Immature natural killer cell (primary cell): ENCODE measurements around the gene DAB2. TPM values are rescaled to one million over a fixed set of nuclear protein-coding genes. Genes with fewer than 3 reads are reported as not detected.

Experiments
- DNase-seq, 3 donors: peaks; one replicate each; pipeline ENCODE4 v3.0.0; 2022; ENCODE audit warnings: mixed read lengths in 1 of 3
- H3K27ac Mint-ChIP-seq, 6 donors: one replicate each; pipeline ENCODE4 v1.8.0; 2020; ENCODE audit warnings: mixed read lengths in 6 of 6, mild to moderate bottlenecking in 5 of 6, inconsistent platforms in 4 of 6, moderate library complexity in 3 of 6
- H3K27me3 Mint-ChIP-seq, 3 donors: one replicate each; pipeline ENCODE4 v1.8.0; 2020 to 2021; ENCODE audit warnings: low read depth in 3 of 3, mild to moderate bottlenecking in 3 of 3, mixed read lengths in 3 of 3, moderate library complexity in 3 of 3, inconsistent platforms in 1 of 3
- H3K36me3 Mint-ChIP-seq, 3 donors: one replicate each; pipeline ENCODE4 v1.8.0; 2020; ENCODE audit warnings: mixed read lengths in 3 of 3, inconsistent platforms in 2 of 3, mild to moderate bottlenecking in 2 of 3
- H3K4me1 Mint-ChIP-seq, 2 donors: one replicate each; pipeline ENCODE4 v1.8.0; 2020; ENCODE audit warnings: inconsistent platforms in 2 of 2, mild to moderate bottlenecking in 2 of 2, mixed read lengths in 2 of 2, moderate library complexity in 1 of 2
- H3K4me3 Mint-ChIP-seq, 5 donors: one replicate each; pipeline ENCODE4 v1.8.0; 2020; ENCODE audit warnings: mild to moderate bottlenecking in 5 of 5, mixed read lengths in 5 of 5, inconsistent platforms in 3 of 5, moderate library complexity in 3 of 5
- H3K9me3 Mint-ChIP-seq, 6 donors: one replicate each; pipeline ENCODE4 v1.8.0; 2020; ENCODE audit warnings: mild to moderate bottlenecking in 6 of 6, mixed read lengths in 6 of 6, inconsistent platforms in 4 of 6, moderate library complexity in 3 of 6
- polyA plus RNA-seq, 3 donors: library from polyadenylated mRNA; unstranded; fragments of 300-500 nt; fragmentation: Illumina TruSeq; gene quantifications; one replicate each; pipeline ENCODE4 v1.2.3, GENCODE V29; 2021

DAB2 gene
- polyA plus RNA-seq: 10 to 100 TPM; 17.3 to 45.0 (median 20.0) TPM

DNA sequence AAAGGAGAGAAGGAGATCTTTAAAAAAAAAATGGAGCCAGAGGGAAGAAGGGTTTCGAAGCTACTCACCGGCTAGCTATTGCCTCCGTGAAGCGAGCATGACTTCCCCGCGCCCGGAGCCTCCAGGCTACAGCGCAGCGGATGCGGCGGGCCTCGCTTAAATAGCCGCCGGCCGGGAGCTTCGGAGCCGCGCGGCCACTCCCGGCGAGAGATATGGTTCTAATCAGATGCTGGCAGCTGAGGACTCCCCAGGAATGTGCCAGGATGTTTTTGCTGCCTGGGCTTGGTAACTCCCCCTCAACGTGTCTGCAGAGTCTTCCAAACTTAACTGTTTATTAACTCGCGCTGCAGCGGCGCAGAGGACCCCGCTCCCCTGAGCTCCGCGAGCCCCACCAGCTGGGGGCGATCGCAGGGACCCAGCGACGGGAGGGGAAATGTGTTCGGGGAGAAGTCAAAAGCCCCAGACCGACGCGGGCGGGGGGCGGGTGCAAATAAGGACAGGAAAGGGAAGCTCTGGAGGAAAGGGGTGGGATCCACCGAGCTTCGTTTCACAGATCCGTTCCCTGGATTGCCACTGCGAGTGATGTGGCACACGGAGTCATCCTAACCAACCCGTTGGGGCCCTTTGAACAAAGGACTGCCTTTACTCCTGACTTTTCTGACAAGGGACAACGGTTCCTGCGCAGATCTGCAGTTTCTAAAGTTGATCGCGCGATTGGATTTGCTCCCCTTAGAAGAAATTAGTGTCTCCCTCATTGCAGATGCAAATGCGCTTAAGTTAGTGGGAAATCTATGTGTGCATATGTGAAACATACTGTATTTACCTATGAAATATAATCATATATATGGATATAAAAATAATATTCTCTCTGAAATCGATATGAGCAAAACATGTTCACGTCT is at the start of gene DAB2:
Gene DAB2, minus strand, starts transcription at position 245 of the 902 bp plus-strand sequence. CDS start 30,660 bp downstream, outside the sequence.
- Mint-ChIP-seq H3K4me3 (peak within 1 kb of the TSS; percentile 93 to 97 (median 96)), H3K27me3 (peaks cover 0 to 7% (median 5%) of the 10 kb centered on the region in 3 donors), H3K9me3 (no peaks in the 10 kb centered on the region), H3K27ac (peak within 1 kb of the TSS; percentile 60 to 93 (median 88)), H3K4me1 (peaks cover 56 to 63% of the 10 kb centered on the region in 2 donors), H3K36me3 (no peaks in the 10 kb centered on the region)
- peak; percentile 67 to 76 (median 70) for DNase-seq

DNA sequence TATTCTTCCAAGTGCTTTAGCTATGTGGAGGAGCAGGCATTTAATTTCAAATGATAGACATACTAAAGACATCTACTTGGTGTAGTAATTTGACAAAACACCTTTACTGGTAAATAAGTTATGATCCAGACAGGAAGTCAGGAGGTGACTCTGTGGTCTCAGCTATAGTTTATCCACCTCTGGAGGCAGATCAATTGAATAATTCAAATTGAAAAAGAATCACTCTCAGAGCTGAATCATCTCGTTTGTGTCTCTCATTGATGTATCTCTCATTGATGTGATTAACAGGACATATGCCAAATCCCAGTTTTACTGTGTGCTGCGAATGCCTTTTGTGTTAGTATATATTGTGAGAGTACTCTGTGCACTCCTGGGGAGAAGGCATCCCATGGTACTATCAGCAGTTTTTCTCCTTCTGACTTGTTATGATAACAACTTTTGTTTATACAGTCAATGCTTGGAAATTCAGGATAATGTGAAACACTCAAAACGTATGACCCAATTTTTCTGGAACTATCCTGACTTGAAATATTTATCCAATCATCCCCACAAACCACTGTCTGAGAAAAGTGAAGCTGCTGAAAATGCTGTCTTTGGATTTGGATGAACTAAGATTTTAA is 48.5 kb upstream of the DAB2 start:
- Mint-ChIP-seq H3K4me1 (peaks cover 2 to 3% of the 10 kb centered on the region in 2 donors), H3K36me3 (no peaks in the 10 kb centered on the region), H3K27me3 (peaks cover 0 to 5% (median 0%) of the 10 kb centered on the region in 3 donors), H3K4me3 (no peak overlapping the region), H3K9me3 (no peaks in the 10 kb centered on the region), H3K27ac (no peak overlapping the region)
- DNase-seq: no peak

DNA sequence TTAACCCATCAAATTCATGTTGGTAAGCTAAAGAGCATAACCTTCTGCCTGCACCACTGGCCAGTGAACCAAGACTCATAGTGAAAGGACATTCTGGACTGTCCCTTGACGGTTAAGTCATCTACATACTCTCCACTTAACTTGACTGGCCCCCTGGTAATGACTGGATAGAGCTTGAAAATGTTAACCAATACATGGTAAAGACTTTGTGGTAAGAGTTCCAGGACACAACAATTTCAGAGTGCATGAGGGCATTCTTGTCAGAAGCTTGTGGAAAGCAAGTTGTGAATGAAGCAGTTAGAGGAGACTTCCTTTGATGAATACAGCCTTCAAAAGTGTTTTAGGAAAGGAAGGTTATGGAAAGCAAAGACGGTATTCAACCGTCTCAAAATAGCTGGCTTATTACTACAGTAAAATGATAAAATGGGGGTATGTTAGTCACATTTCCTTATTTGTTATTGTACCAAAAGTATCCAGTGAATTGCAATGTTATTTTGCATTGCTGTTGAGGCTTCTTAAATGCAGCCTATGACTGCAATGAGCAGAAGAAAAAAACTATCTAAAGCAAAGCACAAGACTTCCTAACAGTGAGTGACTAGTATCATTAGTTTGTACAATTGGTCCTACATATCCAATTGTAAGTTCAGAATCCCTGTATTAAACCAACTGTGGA is 47.2 kb upstream of the DAB2 start:
- Mint-ChIP-seq H3K36me3 (no peaks in the 10 kb centered on the region), H3K27ac (no peak overlapping the region), H3K4me3 (no peak overlapping the region), H3K4me1 (peaks cover 6 to 10% of the 10 kb centered on the region in 2 donors), H3K27me3 (peaks cover 0 to 3% (median 0%) of the 10 kb centered on the region in 3 donors), H3K9me3 (no peaks in the 10 kb centered on the region)
- no peak for DNase-seq

GRCh38 chr5:39470811-39471210 is 46.0 kb upstream of the DAB2 start:
- H3K4me1 Mint-ChIP-seq: peaks cover 13 to 22% of the 10 kb centered on the region in 2 donors
- H3K27me3 Mint-ChIP-seq: peaks cover 0 to 3% (median 0%) of the 10 kb centered on the region in 3 donors
- no peak overlapping the region for H3K4me3 Mint-ChIP-seq
- H3K9me3 Mint-ChIP-seq: no peaks in the 10 kb centered on the region
- DNase-seq: no peak
- no peak overlapping the region for H3K27ac Mint-ChIP-seq
- no peaks in the 10 kb centered on the region for H3K36me3 Mint-ChIP-seq

- peaks cover 13 to 23% of the 10 kb centered on the region in 2 donors for H3K4me1 Mint-ChIP-seq
- H3K4me3 Mint-ChIP-seq: no peak overlapping the region
- DNase-seq: no peak
- no peaks in the 10 kb centered on the region for H3K36me3 Mint-ChIP-seq
- H3K9me3 Mint-ChIP-seq: no peaks in the 10 kb centered on the region
- no peak overlapping the region for H3K27ac Mint-ChIP-seq
- peaks cover 0 to 2% (median 0%) of the 10 kb centered on the region in 3 donors for H3K27me3 Mint-ChIP-seq
These were observed 45.1 kb upstream of the DAB2 start for GRCh38 chr5:39469777-39470415.

DNA sequence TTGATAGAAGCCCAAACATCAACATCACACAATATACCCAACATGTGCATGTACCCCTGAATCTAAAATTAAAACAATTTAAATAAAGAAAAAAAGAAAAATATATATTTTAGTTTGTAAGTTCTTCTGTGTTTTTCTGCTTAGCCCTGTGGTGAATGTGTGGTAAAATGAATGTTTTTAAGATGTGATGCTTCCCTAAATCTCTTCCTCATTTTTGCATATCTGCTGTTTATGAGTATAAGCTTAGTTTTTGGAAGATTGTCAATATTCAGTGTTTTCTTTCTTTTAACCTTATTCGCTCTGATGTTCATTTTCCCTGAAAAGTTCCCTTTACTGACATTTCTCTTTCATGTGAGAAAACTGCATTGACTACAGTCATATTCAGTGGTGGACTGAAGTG is 44.4 kb upstream of the DAB2 start:
- no peak overlapping the region for H3K27ac Mint-ChIP-seq
- H3K27me3 Mint-ChIP-seq: peaks cover 0 to 3% (median 2%) of the 10 kb centered on the region in 3 donors
- no peaks in the 10 kb centered on the region for H3K36me3 Mint-ChIP-seq
- H3K4me1 Mint-ChIP-seq: peaks cover 17 to 23% of the 10 kb centered on the region in 2 donors
- H3K4me3 Mint-ChIP-seq: no peak overlapping the region
- DNase-seq: no peak
- no peaks in the 10 kb centered on the region for H3K9me3 Mint-ChIP-seq

- no peak overlapping the region for H3K4me3 Mint-ChIP-seq
- no peak for DNase-seq
- no peaks in the 10 kb centered on the region for H3K36me3 Mint-ChIP-seq
- no peaks in the 10 kb centered on the region for H3K9me3 Mint-ChIP-seq
- H3K27ac Mint-ChIP-seq: peak overlapping the region in 3 of 6 donors; percentile 2 to 23 (median 4)
- H3K4me1 Mint-ChIP-seq: peaks cover 35 to 41% of the 10 kb centered on the region in 2 donors
- peaks cover 0 to 3% (median 2%) of the 10 kb centered on the region in 3 donors for H3K27me3 Mint-ChIP-seq
These were observed 42.1 kb upstream of the DAB2 start for GRCh38 chr5:39466846-39467245.

- H3K4me1 Mint-ChIP-seq: peaks cover 43 to 51% of the 10 kb centered on the region in 2 donors
- H3K36me3 Mint-ChIP-seq: no peaks in the 10 kb centered on the region
- H3K27me3 Mint-ChIP-seq: peaks cover 0 to 3% (median 2%) of the 10 kb centered on the region in 3 donors
- no peak overlapping the region for H3K27ac Mint-ChIP-seq
- no peak overlapping the region for H3K4me3 Mint-ChIP-seq
- no peaks in the 10 kb centered on the region for H3K9me3 Mint-ChIP-seq
- no peak for DNase-seq
These were observed 41.1 kb upstream of the DAB2 start for GRCh38 chr5:39465843-39466242.

DNA sequence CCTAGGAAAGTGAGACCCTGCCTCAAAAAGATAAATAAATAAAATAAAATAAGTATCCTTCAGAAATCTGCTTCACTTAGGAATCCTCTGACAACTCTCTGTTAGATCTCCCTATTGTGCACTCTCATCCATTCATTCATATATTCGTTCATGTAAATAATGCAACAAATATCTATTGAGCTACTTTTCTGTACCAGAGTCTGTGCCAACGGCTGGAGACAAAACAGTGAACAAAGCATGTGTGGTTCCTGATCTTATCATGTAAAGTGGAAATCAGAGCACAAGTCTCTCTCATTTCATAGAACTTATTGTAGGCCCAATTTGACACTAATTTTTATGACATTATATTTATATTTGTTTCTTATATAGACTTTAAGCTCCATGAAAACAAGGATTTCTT is 40.3 kb upstream of the DAB2 start:
- no peak for DNase-seq
- Mint-ChIP-seq H3K27me3 (peaks cover 0 to 3% (median 2%) of the 10 kb centered on the region in 3 donors), H3K4me1 (peaks cover 49 to 58% of the 10 kb centered on the region in 2 donors), H3K9me3 (no peaks in the 10 kb centered on the region), H3K4me3 (no peak overlapping the region), H3K27ac (peak overlapping the region in 1 of 6 donors; percentile 16), H3K36me3 (no peaks in the 10 kb centered on the region)

- Mint-ChIP-seq H3K4me3 (peak overlapping the region in 1 of 5 donors; percentile 8), H3K27ac (peak overlapping the region in 1 of 6 donors; percentile 0), H3K4me1 (peaks cover 56 to 63% of the 10 kb centered on the region in 2 donors), H3K9me3 (no peaks in the 10 kb centered on the region), H3K27me3 (peaks cover 0 to 2% (median 1%) of the 10 kb centered on the region in 3 donors), H3K36me3 (no peaks in the 10 kb centered on the region)
- no peak for DNase-seq
These were observed 39.3 kb upstream of the DAB2 start for GRCh38 chr5:39464088-39464487.

DNA sequence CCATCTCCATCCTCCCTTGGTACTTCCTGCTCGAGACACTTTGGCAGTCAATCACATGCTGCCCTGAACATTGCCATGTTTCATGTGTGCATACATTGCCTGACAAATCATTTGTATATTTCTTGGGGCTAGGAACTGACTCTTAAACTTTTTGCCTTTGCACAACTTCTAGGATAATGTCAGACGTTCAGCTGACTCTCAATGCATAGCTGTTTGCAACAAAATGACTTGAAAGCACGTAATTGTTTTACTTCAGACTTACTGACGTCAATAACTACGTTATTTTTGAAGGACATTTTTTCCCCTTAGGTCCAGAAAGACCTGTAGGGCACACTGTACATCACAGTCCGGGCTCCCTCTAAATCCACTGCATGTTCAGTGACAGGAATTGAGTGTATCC is 37.4 kb upstream of the DAB2 start:
- Mint-ChIP-seq H3K27me3 (peaks cover 1 to 3% (median 2%) of the 10 kb centered on the region in 3 donors), H3K4me3 (peak overlapping the region in 3 of 5 donors; percentile 9 to 24 (median 11)), H3K4me1 (peaks cover 59 to 62% of the 10 kb centered on the region in 2 donors)

GRCh38 chr5:39461007-39461682 is 36.4 kb upstream of the DAB2 start:
- peak overlapping the region; percentile 58 to 78 (median 67) for H3K4me3 Mint-ChIP-seq
- peak; percentile 47 to 62 (median 51) for DNase-seq
- peaks cover 2 to 3% (median 3%) of the 10 kb centered on the region in 3 donors for H3K27me3 Mint-ChIP-seq
- peaks cover 49 to 52% of the 10 kb centered on the region in 2 donors for H3K4me1 Mint-ChIP-seq
- H3K9me3 Mint-ChIP-seq: no peaks in the 10 kb centered on the region
- peaks cover 0 to 4% (median 3%) of the 10 kb centered on the region in 3 donors for H3K36me3 Mint-ChIP-seq
- H3K27ac Mint-ChIP-seq: peak overlapping the region; percentile 78 to 87 (median 85)

More for the DNA sequence above, 37.4 kb upstream of the DAB2 start:
- H3K36me3 Mint-ChIP-seq: peaks cover 0 to 4% (median 3%) of the 10 kb centered on the region in 3 donors
- H3K27ac Mint-ChIP-seq: peak overlapping the region in 4 of 6 donors; percentile 1 to 78 (median 71)
- DNase-seq: no peak
- H3K9me3 Mint-ChIP-seq: no peaks in the 10 kb centered on the region
